Activated naive CD8-positive, alpha-beta T cell treated with anti-CD3 and anti-CD28 coated beads, Interleukin-2, amount 10 ng/mL, durations not matched to agents 7 days and 5 days (primary cell): ENCODE measurements around the gene FAM131C. TPM values are rescaled to one million over a fixed set of nuclear protein-coding genes. Genes with fewer than 3 reads are reported as not detected.
"Not testable (repeated sequence)": the region's sequence is repeated elsewhere in the genome, so short reads cannot be mapped to it uniquely, and the experiment has no call there.

Source experiments
- ATAC-seq: fragments of 150-1000 bp; cut with Tn5 transposase; one replicate; pipeline ENCODE4 v1.10.0; 2021; ENCODE audit warnings: low read depth, moderate library complexity
- POLR2A ChIA-PET: fragments of 350-600 bp; sonication (Branson Sonifier 250); formaldehyde crosslinking; loops from one replicate; lab custom pipeline; 2021; ENCODE audit warnings: antibody characterized with exemption; lab: Charles Lee
- DNase-seq: peaks from one replicate; pipeline ENCODE4 v3.0.0; 2021
- H3K27ac Mint-ChIP-seq: one replicate; pipeline ENCODE4 v1.8.0; 2022; ENCODE audit warnings: mild to moderate bottlenecking, mixed read lengths
- H3K27me3 Mint-ChIP-seq: one replicate; pipeline ENCODE4 v1.8.0; 2022; ENCODE audit warnings: mild to moderate bottlenecking, moderate library complexity, mixed read lengths
- H3K36me3 Mint-ChIP-seq: one replicate; pipeline ENCODE4 v1.8.0; 2021; ENCODE audit warnings: mild to moderate bottlenecking, mixed read lengths
- H3K4me1 Mint-ChIP-seq: one replicate; pipeline ENCODE4 v1.8.0; 2021; ENCODE audit warnings: mixed read lengths
- H3K4me3 Mint-ChIP-seq: one replicate; pipeline ENCODE4 v1.8.0; 2022; ENCODE audit warnings: mild to moderate bottlenecking, moderate library complexity, mixed read lengths
- H3K9me3 Mint-ChIP-seq: one replicate; pipeline ENCODE4 v1.8.0; 2021; ENCODE audit warnings: mixed read lengths
- total RNA-seq, 2 experiments: library from RNA; stranded (reverse); gene quantifications; one replicate each; pipeline ENCODE4 v1.2.3, GENCODE V29; 2021

Gene FAM131C
- total RNA-seq, 2 experiments from 2014 or later, result 3.3 to 4.1 TPM

GRCh38 chr1:16026723-16027484 is 46.5 kb downstream of the FAM131C start:
- no peak overlapping the region for H3K27ac Mint-ChIP-seq
- H3K27me3 Mint-ChIP-seq, result peaks cover 11% of the 10 kb centered on the region
- DNase-seq, result no peak
- H3K4me1 Mint-ChIP-seq, result no peaks in the 10 kb centered on the region
- POLR2A ChIA-PET, result no interaction called here
- ATAC-seq, result peak; percentile 24
- H3K4me3 Mint-ChIP-seq, result no peak overlapping the region
- no peaks in the 10 kb centered on the region for H3K36me3 Mint-ChIP-seq
- H3K9me3 Mint-ChIP-seq, result no peaks in the 10 kb centered on the region

- H3K4me1 Mint-ChIP-seq, H3K9me3 Mint-ChIP-seq, POLR2A ChIA-PET, DNase-seq, H3K36me3 Mint-ChIP-seq, ATAC-seq, H3K27ac Mint-ChIP-seq, H3K4me3 Mint-ChIP-seq: not testable (repeated sequence)
- peaks cover 11% of the 10 kb centered on the region for H3K27me3 Mint-ChIP-seq
Observed at GRCh38 chr1:16026302-16026701, 47.1 kb downstream of the FAM131C start.

DNA sequence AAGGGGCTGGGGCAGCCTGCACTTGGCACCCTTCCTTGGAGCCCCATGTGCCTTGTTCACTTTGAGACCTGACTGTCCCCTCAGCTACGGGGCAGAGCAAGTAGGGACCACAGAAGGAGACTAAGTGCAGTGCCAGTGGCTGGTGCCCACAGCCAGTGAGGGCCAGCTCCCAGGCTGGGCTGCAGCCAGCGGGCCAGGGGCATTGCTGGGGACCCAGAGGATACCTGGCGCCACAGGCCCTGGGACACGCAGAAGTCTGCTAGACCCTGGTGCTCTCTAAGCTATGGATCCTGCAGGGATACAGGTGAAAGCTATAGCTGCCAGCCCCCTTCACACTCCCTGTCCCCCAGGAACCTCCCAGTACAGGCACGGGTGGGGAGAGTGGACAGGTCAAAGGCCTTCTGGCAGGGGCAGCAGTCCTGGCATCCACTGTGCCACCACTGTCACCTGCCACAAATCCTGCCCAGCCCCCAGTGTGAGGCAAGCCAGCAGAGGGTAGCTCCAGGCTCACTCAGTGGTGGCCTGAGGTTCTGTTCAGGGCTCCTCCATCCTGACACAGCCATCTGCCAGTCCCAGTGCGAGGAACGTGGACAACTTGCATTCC is 50.3 kb downstream of the FAM131C start:
- no peaks in the 10 kb centered on the region for H3K4me1 Mint-ChIP-seq

DNA sequence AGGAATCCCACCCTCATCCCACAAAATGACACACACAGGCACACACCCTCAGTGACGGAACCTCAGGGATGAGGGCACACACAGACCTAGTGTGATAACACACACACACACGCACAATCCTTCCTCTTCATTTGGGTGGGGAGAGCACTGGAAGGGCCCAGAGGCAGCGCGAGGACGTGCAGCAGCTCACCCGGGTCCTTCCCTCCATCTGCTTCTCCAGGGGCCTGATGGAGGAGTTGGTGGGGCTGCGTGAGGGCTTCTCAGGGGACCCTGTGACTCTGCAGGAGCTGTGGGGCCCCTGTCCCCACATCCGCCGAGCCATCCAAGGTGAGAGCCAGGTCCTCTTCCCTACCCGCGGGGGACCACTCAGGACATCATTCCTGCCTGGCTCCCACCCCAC is 51.1 kb downstream of the FAM131C start:
- POLR2A ChIA-PET, result no interaction called here
- H3K27ac Mint-ChIP-seq, result no peak overlapping the region
- no peaks in the 10 kb centered on the region for H3K36me3 Mint-ChIP-seq
- H3K27me3 Mint-ChIP-seq, result no peaks in the 10 kb centered on the region
- no peak for DNase-seq
- H3K9me3 Mint-ChIP-seq, result no peaks in the 10 kb centered on the region
- ATAC-seq, result no peak
- H3K4me1 Mint-ChIP-seq, result no peaks in the 10 kb centered on the region
- no peak overlapping the region for H3K4me3 Mint-ChIP-seq

More for the DNA sequence above, 50.3 kb downstream of the FAM131C start:
- ATAC-seq (no peak), DNase-seq (no peak)
- no peaks in the 10 kb centered on the region for H3K9me3 Mint-ChIP-seq
- POLR2A ChIA-PET, result no interaction called here
- H3K36me3 Mint-ChIP-seq, result no peaks in the 10 kb centered on the region
- peaks cover 5% of the 10 kb centered on the region for H3K27me3 Mint-ChIP-seq
- no peak overlapping the region for H3K4me3 Mint-ChIP-seq
- H3K27ac Mint-ChIP-seq, result no peak overlapping the region

GRCh38 chr1:16021681-16022080 is 51.8 kb downstream of the FAM131C start, which contains the start of gene CLCNKA:
Gene CLCNKA (plus strand): TSS chr1:16022036. CDS start chr1:16022620, 584 bp downstream.
- ATAC-seq, result no peak
- Mint-ChIP-seq H3K9me3 (no peaks in the 10 kb centered on the region), H3K4me3 (no peak within 1 kb of the TSS), H3K27ac (no peak within 1 kb of the TSS), H3K36me3 (no peaks in the 10 kb centered on the region), H3K27me3 (no peaks in the 10 kb centered on the region), H3K4me1 (no peaks in the 10 kb centered on the region)
- POLR2A ChIA-PET, result no interaction called here
- DNase-seq, result no peak

DNA sequence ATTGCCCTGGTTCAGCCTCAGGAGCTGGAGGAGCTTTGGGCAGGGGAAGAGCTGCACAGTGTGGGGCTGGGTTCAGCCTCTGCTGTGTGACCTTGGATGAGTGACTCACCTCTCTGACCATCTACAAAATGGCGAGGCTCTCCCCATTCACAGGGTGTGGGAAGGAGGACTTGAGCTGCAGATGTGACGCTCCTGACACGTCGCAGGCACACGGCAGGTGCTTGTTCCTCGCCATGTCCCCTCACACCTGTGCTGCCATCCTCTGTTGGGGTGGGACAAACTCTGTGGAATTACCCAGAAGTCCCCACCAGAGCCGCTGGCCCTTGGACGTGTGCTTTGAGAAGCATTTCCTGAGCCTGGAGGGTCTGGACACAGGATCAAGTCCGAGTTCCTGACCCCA is 52.6 kb downstream of the FAM131C start:
- ATAC-seq, H3K4me1 Mint-ChIP-seq, POLR2A ChIA-PET, H3K9me3 Mint-ChIP-seq, H3K4me3 Mint-ChIP-seq, H3K36me3 Mint-ChIP-seq, DNase-seq, H3K27me3 Mint-ChIP-seq, H3K27ac Mint-ChIP-seq: not testable (repeated sequence)

- no peak for DNase-seq
- H3K27ac Mint-ChIP-seq, result no peak overlapping the region
- H3K4me3 Mint-ChIP-seq, result no peak overlapping the region
- H3K9me3 Mint-ChIP-seq, result no peaks in the 10 kb centered on the region
- ATAC-seq, result no peak
- H3K27me3 Mint-ChIP-seq, result no peaks in the 10 kb centered on the region
- no peaks in the 10 kb centered on the region for H3K4me1 Mint-ChIP-seq
- no peaks in the 10 kb centered on the region for H3K36me3 Mint-ChIP-seq
- POLR2A ChIA-PET, result interaction anchor here (0.7 kb wide), 1 partner anchor 22 kb away, joined by 4 read pairs; no protein-coding TSS in a partner anchor
Observed at GRCh38 chr1:16020325-16020724, 53.1 kb downstream of the FAM131C start.

- Mint-ChIP-seq H3K27me3 (peaks cover under 1% of the 10 kb centered on the region), H3K27ac (no peak overlapping the region), H3K4me3 (no peak overlapping the region), H3K4me1 (no peaks in the 10 kb centered on the region), H3K9me3 (no peaks in the 10 kb centered on the region), H3K36me3 (no peaks in the 10 kb centered on the region)
- POLR2A ChIA-PET, result interaction anchor here (0.7 kb wide), 1 partner anchor 21 kb away, joined by 4 read pairs; no protein-coding TSS in a partner anchor
- DNase-seq (no peak), ATAC-seq (no peak)
Observed at GRCh38 chr1:16019644-16020277, 53.7 kb downstream of the FAM131C start.

DNA sequence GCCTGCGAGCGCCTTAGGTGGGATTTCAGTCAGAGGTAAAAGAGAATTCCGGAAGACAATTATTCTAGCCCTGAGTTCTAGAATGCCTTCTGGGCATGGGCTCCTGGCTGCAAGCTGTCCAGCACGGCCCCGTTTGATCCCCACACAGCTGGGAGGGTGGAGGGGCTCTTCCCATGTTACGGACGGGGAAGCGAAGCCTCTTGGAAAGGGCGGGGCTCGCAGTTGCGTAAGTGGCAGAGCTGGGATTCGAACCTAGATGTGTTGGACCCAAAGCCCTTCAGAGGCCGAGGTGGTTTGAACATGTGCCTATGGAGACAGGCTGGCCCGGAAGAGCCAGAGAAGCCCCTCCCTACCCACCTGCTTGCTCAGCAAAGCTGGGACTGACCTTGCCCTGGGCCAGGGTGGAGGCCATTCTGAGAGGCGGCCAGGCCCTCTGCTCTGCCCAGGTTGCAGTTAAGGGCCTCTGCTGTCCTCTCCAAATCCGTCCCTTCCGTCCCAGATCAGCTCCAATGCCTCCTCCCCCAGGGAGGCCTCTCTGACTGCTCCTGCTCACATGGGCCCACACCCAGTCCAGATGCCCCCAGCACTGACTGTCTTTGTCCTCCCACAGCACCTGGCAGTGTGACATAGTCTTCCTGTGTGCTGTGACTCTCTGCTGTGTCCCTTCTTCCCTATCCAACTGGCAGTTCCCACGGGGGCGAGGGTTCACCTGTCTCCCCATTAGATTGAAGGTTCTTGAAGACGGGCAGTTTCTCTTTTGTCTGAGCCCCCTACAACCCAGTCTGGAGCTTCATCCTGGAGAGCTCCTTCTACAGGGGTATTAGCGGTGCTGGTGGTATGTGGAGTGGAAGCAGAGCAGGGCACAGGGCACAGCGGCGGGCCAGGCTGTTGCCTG is 54.5 kb downstream of the FAM131C start:
- no peaks in the 10 kb centered on the region for H3K36me3 Mint-ChIP-seq
- H3K4me3 Mint-ChIP-seq, result no peak overlapping the region
- ATAC-seq (no peak), DNase-seq (no peak)
- H3K4me1 Mint-ChIP-seq, result no peaks in the 10 kb centered on the region
- no peaks in the 10 kb centered on the region for H3K9me3 Mint-ChIP-seq
- no peak overlapping the region for H3K27ac Mint-ChIP-seq
- POLR2A ChIA-PET, result interaction anchor here (0.5 kb wide), 1 partner anchor 41 kb away, joined by 3 read pairs; no protein-coding TSS in a partner anchor
- H3K27me3 Mint-ChIP-seq, result peaks cover 4% of the 10 kb centered on the region

DNA sequence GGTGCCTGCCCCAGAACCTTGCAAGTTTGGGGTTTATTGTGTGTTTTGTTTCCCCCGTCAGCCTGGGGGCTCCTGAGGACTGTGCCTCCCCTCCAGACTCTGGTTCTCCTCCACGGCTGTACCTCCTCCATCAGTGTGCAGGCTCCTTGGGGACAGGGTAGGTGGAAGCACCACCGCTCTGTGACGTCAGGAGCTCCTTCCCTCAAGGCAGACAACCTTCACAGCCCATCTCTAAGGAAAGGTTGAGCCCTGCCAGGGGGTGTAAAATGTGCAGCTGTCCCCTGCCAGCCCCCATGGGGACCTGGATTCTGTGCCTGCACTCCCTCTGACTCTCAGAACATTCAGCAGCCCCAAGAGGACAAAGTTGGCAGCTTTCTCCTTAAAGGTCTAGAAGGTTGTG is 55.1 kb downstream of the FAM131C start:
- no peak for ATAC-seq
- H3K4me1 Mint-ChIP-seq, result no peaks in the 10 kb centered on the region
- no peak for DNase-seq
- peaks cover 7% of the 10 kb centered on the region for H3K27me3 Mint-ChIP-seq
- no peak overlapping the region for H3K4me3 Mint-ChIP-seq
- no peaks in the 10 kb centered on the region for H3K9me3 Mint-ChIP-seq
- no peaks in the 10 kb centered on the region for H3K36me3 Mint-ChIP-seq
- POLR2A ChIA-PET, result interaction anchor here (0.5 kb wide), 1 partner anchor 41 kb away, joined by 3 read pairs; no protein-coding TSS in a partner anchor
- no peak overlapping the region for H3K27ac Mint-ChIP-seq

DNA sequence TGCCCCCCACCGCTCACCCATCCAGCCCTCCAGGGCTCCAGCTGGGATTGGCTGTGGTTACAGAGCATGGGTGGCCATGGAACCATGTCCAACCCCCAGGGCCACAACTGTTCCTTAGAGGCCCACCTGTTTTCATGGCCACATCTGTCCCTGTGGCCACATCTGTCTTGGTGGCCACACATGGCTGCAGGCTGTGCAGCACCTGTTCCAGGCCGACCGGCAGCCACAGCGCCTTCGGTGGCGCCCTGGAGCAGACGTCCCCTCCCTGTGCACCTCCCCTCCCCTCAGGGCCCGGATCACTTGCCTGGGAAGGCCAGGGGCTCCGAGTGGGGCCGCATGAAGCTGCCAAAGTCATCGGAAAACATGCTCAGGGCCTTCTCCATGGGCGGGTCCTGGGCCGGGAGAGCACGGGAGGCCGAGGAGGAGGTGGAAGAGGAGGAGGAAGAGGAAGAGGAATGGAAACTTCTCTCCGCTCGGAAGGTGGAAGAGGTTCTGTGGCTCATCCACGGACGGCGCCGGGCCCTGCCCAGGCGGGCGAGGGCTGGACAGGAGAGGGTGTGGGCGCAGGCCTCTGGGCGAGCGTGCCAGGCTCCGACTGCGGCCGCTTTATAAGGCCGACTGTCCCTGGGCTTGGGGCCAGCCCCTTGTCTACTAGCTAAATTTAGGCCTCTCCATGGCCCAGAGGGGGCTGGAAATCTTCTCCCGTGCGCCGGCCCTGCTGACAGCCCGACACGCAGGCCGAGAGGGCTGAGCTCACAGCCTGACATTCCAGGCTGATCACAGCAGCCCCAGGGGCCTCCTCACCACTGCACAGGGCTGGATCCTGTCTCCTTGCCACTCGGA is 55.8 kb downstream of the FAM131C start, which contains the start of gene HSPB7:
Gene HSPB7, minus strand, starts transcription at position 583 of the 843 bp plus-strand sequence. Its CDS starts 80 bp downstream, at position 503.
- peaks cover 7% of the 10 kb centered on the region for H3K27me3 Mint-ChIP-seq
- H3K9me3 Mint-ChIP-seq, result no peaks in the 10 kb centered on the region
- POLR2A ChIA-PET, result no interaction called here
- H3K27ac Mint-ChIP-seq, result no peak within 1 kb of the TSS
- no peaks in the 10 kb centered on the region for H3K36me3 Mint-ChIP-seq
- no peaks in the 10 kb centered on the region for H3K4me1 Mint-ChIP-seq
- ATAC-seq, result no peak
- no peak within 1 kb of the TSS for H3K4me3 Mint-ChIP-seq
- DNase-seq, result no peak

GRCh38 chr1:16017076-16017460 is 56.4 kb downstream of the FAM131C start:
- DNase-seq (no peak), ATAC-seq (no peak)
- H3K4me3 Mint-ChIP-seq, result no peak overlapping the region
- H3K27me3 Mint-ChIP-seq, result peaks cover 7% of the 10 kb centered on the region
- POLR2A ChIA-PET, result no interaction called here
- no peaks in the 10 kb centered on the region for H3K9me3 Mint-ChIP-seq
- no peaks in the 10 kb centered on the region for H3K4me1 Mint-ChIP-seq
- H3K27ac Mint-ChIP-seq, result no peak overlapping the region
- no peaks in the 10 kb centered on the region for H3K36me3 Mint-ChIP-seq
